NCI-H1105 treated with DMSO at 0.1 percent for 48 hours (cell line): ENCODE measurements around the gene REL.

Experiments
- DNase-seq: peaks from one replicate; lab custom pipeline; 2025; lab: John Stamatoyannopoulos, UW

The REL gene

GRCh38 chr2:60966507-60967405, 85.4 kb downstream of the REL start:
- no peak for DNase-seq

GRCh38 chr2:60972889-60973656, 91.7 kb downstream of the REL start:
- no peak for DNase-seq

- DNase-seq: no peak
Measured at GRCh38 chr2:60973705-60974104, 92.3 kb downstream of the REL start.

GRCh38 chr2:60974652-60975051, 93.3 kb downstream of the REL start:
- no peak for DNase-seq
